Loucy (cell line): ENCODE measurements around the gene PRR15L.

ENCODE experiments used
- H2AFZ ChIP-seq: fragments of 200-600 bp; sonication (generic); 2 replicates; pipeline ENCODE4 v1.6.0; 2016; ENCODE audit warnings: antibody characterized with exemption, mild to moderate bottlenecking, low read length, moderate library complexity
- H3F3A ChIP-seq: fragments of 200-600 bp; 2 replicates; pipeline ENCODE4 v1.6.0; 2016; ENCODE audit warnings: antibody characterized with exemption, low read depth, mild to moderate bottlenecking
- H3K27me3 ChIP-seq: fragments of 200-600 bp; sonication (generic); 2 replicates; pipeline ENCODE4 v1.6.1; 2014; ENCODE audit warnings: low read length, mild to moderate bottlenecking; ENCODE audit not compliant: insufficient read depth, poor library complexity, severe bottlenecking
- H3K36me3 ChIP-seq: fragments of 200-600 bp; sonication (generic); 2 replicates; pipeline ENCODE4 v1.6.1; 2016; ENCODE audit warnings: low read length; ENCODE audit not compliant: insufficient read depth
- H3K4me1 ChIP-seq: fragments of 200-600 bp; sonication (generic); 2 replicates; pipeline ENCODE4 v1.5.1; 2014; ENCODE audit warnings: low read length, mild to moderate bottlenecking; ENCODE audit not compliant: insufficient read depth, poor library complexity, severe bottlenecking
- H3K4me2 ChIP-seq: fragments of 200-600 bp; sonication (generic); 2 replicates; pipeline ENCODE4 v1.6.0; 2014; ENCODE audit warnings: antibody characterized with exemption, low read length, low read depth, mild to moderate bottlenecking; ENCODE audit not compliant: poor library complexity, severe bottlenecking
- H3K4me3 ChIP-seq: fragments of 200-600 bp; sonication (generic); 2 replicates; pipeline ENCODE4 v1.5.1; 2014; ENCODE audit warnings: low read length, mild to moderate bottlenecking, mixed read lengths; ENCODE audit not compliant: poor library complexity, severe bottlenecking
- H3K79me2 ChIP-seq: fragments of 200-600 bp; sonication (generic); 2 replicates; pipeline ENCODE4 v1.6.1; 2014; ENCODE audit warnings: low read length; ENCODE audit not compliant: insufficient read depth
- H3K9ac ChIP-seq: fragments of 200-600 bp; sonication (generic); 2 replicates; pipeline ENCODE4 v1.6.0; 2014; ENCODE audit warnings: mild to moderate bottlenecking, low read depth, low read length, moderate library complexity; ENCODE audit not compliant: poor library complexity, severe bottlenecking
- H3K9me2 ChIP-seq: fragments of 200-600 bp; sonication (generic); replicated peaks from 2 replicates; pipeline ENCODE4 v1.6.1; 2016; ENCODE audit warnings: low read depth, low read length, mixed read lengths
- H3K9me3 ChIP-seq: fragments of 200-600 bp; sonication (generic); 2 replicates; pipeline ENCODE4 v1.6.1; 2014; ENCODE audit warnings: mild to moderate bottlenecking, antibody characterized with exemption, low read length, low read depth; ENCODE audit not compliant: insufficient read depth
- H4K20me1 ChIP-seq: fragments of 200-600 bp; sonication (generic); 2 replicates; pipeline ENCODE4 v1.6.0; 2014; ENCODE audit warnings: antibody characterized with exemption, low read length, mild to moderate bottlenecking; ENCODE audit not compliant: insufficient read depth, poor library complexity, severe bottlenecking
- CTCF ChIP-seq: fragments of 200-600 bp; sonication (generic); conservative IDR thresholded peaks from 2 replicates; pipeline ENCODE4 v1.5.1; 2014; ENCODE audit warnings: mild to moderate bottlenecking, antibody characterized with exemption, low read length
- EZH2phosphoT487 ChIP-seq: fragments of 200-600 bp; IDR thresholded peaks from 2 replicates; pipeline ENCODE4 v1.6.1; 2018; ENCODE audit warnings: antibody characterized with exemption, mild to moderate bottlenecking, moderate library complexity, borderline replicate concordance

The PRR15L gene

GRCh38 chr17:47956791-47957590, 692 bp downstream of the PRR15L start:
- no peaks in the 10 kb centered on the region for H3K79me2 ChIP-seq
- H4K20me1 ChIP-seq: no peaks in the 10 kb centered on the region
- H3K27me3 ChIP-seq: no peaks in the 10 kb centered on the region
- H3K9ac ChIP-seq: no peak overlapping the region
- H3F3A ChIP-seq: no peaks in the 10 kb centered on the region
- H3K4me1 ChIP-seq: no peaks in the 10 kb centered on the region
- no peak overlapping the region for H3K4me2 ChIP-seq
- H2AFZ ChIP-seq: no peak overlapping the region
- no peak for TF ChIP-seq EZH2phosphoT487
- no peak for TF ChIP-seq CTCF
- no peaks in the 10 kb centered on the region for H3K36me3 ChIP-seq
- no peak overlapping the region for H3K4me3 ChIP-seq
- no peaks in the 10 kb centered on the region for H3K9me3 ChIP-seq
- no peaks in the 10 kb centered on the region for H3K9me2 ChIP-seq

GRCh38 chr17:47955497-47956461, 1.9 kb downstream of the PRR15L start:
- Histone ChIP-seq H3K9me3 (no peaks in the 10 kb centered on the region), H2AFZ (no peak overlapping the region), H3K36me3 (no peaks in the 10 kb centered on the region), H3F3A (no peaks in the 10 kb centered on the region), H3K79me2 (no peaks in the 10 kb centered on the region), H3K9me2 (no peaks in the 10 kb centered on the region), H4K20me1 (no peaks in the 10 kb centered on the region), H3K4me3 (no peak overlapping the region), H3K4me2 (no peak overlapping the region), H3K9ac (no peak overlapping the region), H3K4me1 (no peaks in the 10 kb centered on the region), H3K27me3 (no peaks in the 10 kb centered on the region)
- no peak for TF ChIP-seq CTCF
- no peak for TF ChIP-seq EZH2phosphoT487

- Histone ChIP-seq H3K9me2 (no peaks in the 10 kb centered on the region), H3K4me2 (no peak overlapping the region), H3K9me3 (no peaks in the 10 kb centered on the region), H3K9ac (no peak overlapping the region), H3F3A (no peaks in the 10 kb centered on the region), H3K36me3 (no peaks in the 10 kb centered on the region), H3K4me3 (no peak overlapping the region), H3K79me2 (no peaks in the 10 kb centered on the region), H3K27me3 (no peaks in the 10 kb centered on the region), H4K20me1 (no peaks in the 10 kb centered on the region), H3K4me1 (peaks cover 12% of the 10 kb centered on the region), H2AFZ (no peak overlapping the region)
- TF ChIP-seq CTCF (no peak), EZH2phosphoT487 (no peak)
These were observed 3.8 kb downstream of the PRR15L start for GRCh38 chr17:47953909-47954308.
